Esophagus squamous epithelium (tissue), 4 donors: ENCODE results near the gene MYD88.

Experiments
- POLR2A ChIP-seq, 4 donors: fragments of 450-650 bp; IDR thresholded peaks; one replicate each; pipeline ENCODE4 v1.6.1; 2017; ENCODE audit warnings: antibody characterized with exemption in 4 of 4, mild to moderate bottlenecking in 4 of 4, moderate library complexity in 3 of 4
- TF ChIP-seq, protein P1 (sequence below), 6 experiments: fragments of 450-650 bp in 4 of 6; fragments of 200-600 bp in 2 of 6; sonication (generic) in 2 of 6; IDR thresholded peaks; one replicate each; pipeline ENCODE4 v1.5.1; 2016 to 2019; ENCODE audit warnings: antibody characterized with exemption in 6 of 6, mild to moderate bottlenecking in 4 of 6, moderate library complexity in 4 of 6

DNA sequence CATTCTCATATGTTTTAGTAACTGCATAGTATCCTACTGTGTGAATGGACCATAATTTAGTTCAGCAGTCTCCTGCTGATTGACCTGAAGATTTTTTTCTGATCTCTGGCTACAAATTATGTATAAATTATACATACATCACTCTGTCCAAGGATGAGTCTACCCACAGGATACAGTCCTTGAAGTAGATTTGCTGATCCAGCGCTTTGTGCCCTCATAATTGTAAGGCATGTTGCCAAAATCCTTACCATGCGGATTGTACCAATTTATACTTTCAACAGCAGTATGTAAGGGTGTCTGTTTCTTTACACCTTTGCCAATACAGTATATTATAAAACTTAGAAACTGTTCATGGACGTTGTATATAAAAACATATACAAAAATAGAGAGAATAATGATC is 48.0 kb upstream of the MYD88 start:
- TF ChIP-seq, protein P1, sequence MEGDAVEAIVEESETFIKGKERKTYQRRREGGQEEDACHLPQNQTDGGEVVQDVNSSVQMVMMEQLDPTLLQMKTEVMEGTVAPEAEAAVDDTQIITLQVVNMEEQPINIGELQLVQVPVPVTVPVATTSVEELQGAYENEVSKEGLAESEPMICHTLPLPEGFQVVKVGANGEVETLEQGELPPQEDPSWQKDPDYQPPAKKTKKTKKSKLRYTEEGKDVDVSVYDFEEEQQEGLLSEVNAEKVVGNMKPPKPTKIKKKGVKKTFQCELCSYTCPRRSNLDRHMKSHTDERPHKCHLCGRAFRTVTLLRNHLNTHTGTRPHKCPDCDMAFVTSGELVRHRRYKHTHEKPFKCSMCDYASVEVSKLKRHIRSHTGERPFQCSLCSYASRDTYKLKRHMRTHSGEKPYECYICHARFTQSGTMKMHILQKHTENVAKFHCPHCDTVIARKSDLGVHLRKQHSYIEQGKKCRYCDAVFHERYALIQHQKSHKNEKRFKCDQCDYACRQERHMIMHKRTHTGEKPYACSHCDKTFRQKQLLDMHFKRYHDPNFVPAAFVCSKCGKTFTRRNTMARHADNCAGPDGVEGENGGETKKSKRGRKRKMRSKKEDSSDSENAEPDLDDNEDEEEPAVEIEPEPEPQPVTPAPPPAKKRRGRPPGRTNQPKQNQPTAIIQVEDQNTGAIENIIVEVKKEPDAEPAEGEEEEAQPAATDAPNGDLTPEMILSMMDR (IDR thresholded peaks at IDR 0.05): no peak
- TF ChIP-seq POLR2A (IDR thresholded peaks at IDR 0.05): no peak
